Endothelial cell of umbilical vein (primary cell): ENCODE data around the gene EVA1A. TPM values are rescaled to one million over a fixed set of nuclear protein-coding genes. Genes with fewer than 3 reads are reported as not detected.

Experiments
- BruUV-seq: library from RNA; stranded (reverse); fragments of 400-500 nt; replicated peaks from 2 replicates; lab custom pipeline; 2021; lab: Mats Ljungman, UMichigan
- CTCF ChIA-PET: fragments of 300-600, 350-600 bp; sonication (Branson Sonifier 250); formaldehyde crosslinking; loops from one replicate; lab custom pipeline; 2021; ENCODE audit warnings: antibody characterized with exemption, inconsistent platforms; lab: Charles Lee
- POLR2A ChIA-PET: fragments of 300-600, 350-600 bp; sonication (Branson Sonifier 250); formaldehyde crosslinking; loops from one replicate; lab custom pipeline; 2021; ENCODE audit warnings: antibody characterized with exemption, inconsistent platforms; lab: Charles Lee
- DNase-seq: peaks from one replicate; pipeline ENCODE4 v3.0.0-alpha.2; 2011; ENCODE audit warnings: low read depth, low spot score
- FAIRE-seq: peaks from 2 replicates; lab custom pipeline; 2011; peaks lifted over from hg19 to GRCh38; lab: Jason Lieb, UNC
- H2AFZ ChIP-seq: 2 replicates; pipeline ENCODE4 v1.6.0; 2012; ENCODE audit warnings: low read depth, low read length, control low read depth, inconsistent platforms
- H3K27ac ChIP-seq: 2 replicates; pipeline ENCODE4 v1.5.1; 2011; ENCODE audit warnings: low read depth, mild to moderate bottlenecking, control low read depth, low read length, moderate library complexity; ENCODE audit not compliant: insufficient read depth
- H3K27me3 ChIP-seq, 2 experiments: 2 replicates each; pipeline versions ENCODE4 v1.6.0 to v1.6.1; 2011; ENCODE audit warnings: low read length in 2 of 2, mixed read lengths in 1 of 2; ENCODE audit not compliant: control insufficient read depth in 2 of 2, insufficient read depth in 2 of 2
- H3K36me3 ChIP-seq, 2 experiments: 2 replicates in 1 of 2; 3 replicates in 1 of 2; pipeline ENCODE4 v1.5.1; 2011; ENCODE audit warnings: low read length in 2 of 2, mild to moderate bottlenecking in 1 of 2, moderate library complexity in 1 of 2; ENCODE audit not compliant: control insufficient read depth in 2 of 2, insufficient read depth in 2 of 2; ENCODE audit errors: extremely low read depth in 1 of 2
- H3K4me1 ChIP-seq: 3 replicates; pipeline ENCODE4 v1.5.1; 2011; ENCODE audit warnings: mild to moderate bottlenecking, low read length; ENCODE audit not compliant: control insufficient read depth, insufficient read depth; ENCODE audit errors: extremely low read depth
- H3K4me2 ChIP-seq: 2 replicates; pipeline ENCODE4 v1.6.1; 2011; ENCODE audit warnings: low read length, control low read depth, mixed read lengths; ENCODE audit not compliant: insufficient read depth
- H3K4me3 ChIP-seq, 3 experiments: fragments of 200-600 bp in 1 of 3; sonication (generic), shearing (Covaris generic) in 1 of 3; replicated peaks in 1 of 3; 2 replicates each; pipeline ENCODE4 v1.5.1; 2011 to 2016; ENCODE audit warnings: control low read depth in 3 of 3, low read length in 3 of 3, mild to moderate bottlenecking in 2 of 3, inconsistent platforms in 1 of 3, low read depth in 1 of 3, moderate library complexity in 1 of 3; ENCODE audit not compliant: insufficient read depth in 1 of 3
- H3K79me2 ChIP-seq: 2 replicates; pipeline ENCODE4 v1.6.0; 2012; ENCODE audit warnings: low read length, inconsistent platforms; ENCODE audit not compliant: control insufficient read depth, insufficient read depth
- H3K9ac ChIP-seq: replicated peaks from 2 replicates; pipeline ENCODE3; 2011; ENCODE audit warnings: low read length, control low read depth; ENCODE audit not compliant: insufficient read depth; ENCODE audit errors: extremely low read depth
- H3K9me1 ChIP-seq: replicated peaks from 3 replicates; pipeline ENCODE4 v1.6.0; 2011; ENCODE audit warnings: mild to moderate bottlenecking, low read length; ENCODE audit not compliant: control insufficient read depth, insufficient read depth; ENCODE audit errors: extremely low read depth
- H3K9me3 ChIP-seq: replicated peaks from 2 replicates; pipeline ENCODE4 v1.5.1; 2012; ENCODE audit warnings: low read length, inconsistent platforms; ENCODE audit not compliant: control insufficient read depth, insufficient read depth
- H4K20me1 ChIP-seq: replicated peaks from 2 replicates; pipeline ENCODE3; 2011; ENCODE audit warnings: mild to moderate bottlenecking, low read length; ENCODE audit not compliant: control insufficient read depth, insufficient read depth; ENCODE audit errors: extremely low read depth
- JUN ChIP-seq: IDR thresholded peaks from 2 replicates; pipeline ENCODE4 v1.6.1; 2011; ENCODE audit warnings: borderline replicate concordance, low read depth; ENCODE audit not compliant: insufficient read length, insufficient read depth
- POLR2AphosphoS5 ChIP-seq: IDR thresholded peaks from 2 replicates; pipeline ENCODE4 v1.6.1; 2012; ENCODE audit warnings: low read depth, mild to moderate bottlenecking, control low read depth, low read length, moderate library complexity; ENCODE audit not compliant: insufficient read depth
- dilution Hi-C: fragments of 300-500 bp; cut with MboI; formaldehyde crosslinking; loops from one replicate; pipeline ENCODE4 v1.15.0; 2019; ENCODE audit warnings: low sequenced_read_pairs; ENCODE audit not compliant: extremely low pct_ligation_motif_present
- intact Hi-C: fragments of 100-400 bp; cut with micrococcal nuclease; formaldehyde crosslinking; loops from one replicate; pipeline ENCODE4 v1.10.0; 2022
- polyA plus RNA-seq, 4 experiments: library from polyadenylated mRNA; depleted of rRNA in 3 of 4; stranded (reverse) in 3 of 4; unstranded in 1 of 4; fragments of >200 nt; gene quantifications; 2 replicates each; pipeline versions ENCODE4 v1.2.1 to v1.2.3, GENCODE V29; 2011 to 2012; ENCODE audit warnings: missing spikeins in 1 of 4
- small RNA-seq: library from RNA; depleted of rRNA; stranded (forward); fragments of <200 nt; gene quantifications from one replicate; pipeline ENCODE3, GENCODE V24; 2012; ENCODE audit warnings: low replicate concordance, low read depth; ENCODE audit not compliant: insufficient read depth, insufficient read length
- total RNA-seq: library from RNA; stranded (reverse); gene quantifications from 2 replicates; pipeline ENCODE4 v1.2.3, GENCODE V29; 2021

The EVA1A gene
- total and polyA plus RNA-seq, 2 donors (not counting 3 experiments of a cell fraction or from before 2014, with no cell fraction given): 52.6 to 66.5 TPM

GRCh38 chr2:75447176-75447575 is 113.6 kb downstream of the EVA1A start:
- Histone ChIP-seq H3K9me3 (no peaks in the 10 kb centered on the region), H2AFZ (no peak overlapping the region), H3K9me1 (no peaks in the 10 kb centered on the region), H3K4me1 (no peaks in the 10 kb centered on the region), H3K4me2 (no peak overlapping the region), H3K9ac (no peak overlapping the region), H3K27me3 (peaks cover 0 to 5% of the 10 kb centered on the region in 2 experiments), H3K4me3 (no peak overlapping the region), H4K20me1 (no peaks in the 10 kb centered on the region), H3K27ac (no peak overlapping the region), H3K79me2 (no peaks in the 10 kb centered on the region), H3K36me3 (no peaks in the 10 kb centered on the region)
- dilution Hi-C loops: no loop called here
- DNase-seq (no peak), FAIRE-seq (no peak)
- intact Hi-C loops: no loop called here
- ChIA-PET POLR2A (no interaction called here), CTCF (no interaction called here)
- TF ChIP-seq JUN (no peak), POLR2AphosphoS5 (no peak)
- no TSS peak for BruUV-seq

Small RNAs within 50 kb of the gene (small RNA-seq; reads per million reads assigned to genes)
- gene RF01233: not detected

Other genes with a start within 250 kb of the EVA1A start
- gene MRPL19, start 85.8 kb upstream of the EVA1A start, total RNA-seq: 50.4 and 52.3 TPM in 2 replicates
- gene MRPL19, start 85.8 kb upstream of the EVA1A start, polyA plus RNA-seq: 10.1 and 13.0 TPM in 2 replicates
- gene GCFC2, start 150.0 kb upstream of the EVA1A start, total RNA-seq: 18.3 and 20.0 TPM in 2 replicates
- gene GCFC2, start 150.0 kb upstream of the EVA1A start, polyA plus RNA-seq: 5.7 and 6.2 TPM in 2 replicates